Measurements from ENCODE around the gene GOLM1. TPM values are rescaled to one million over a fixed set of nuclear protein-coding genes. Genes with fewer than 3 reads are reported as not detected.
"Not testable (repeated sequence)": the region's sequence is repeated elsewhere in the genome, so short reads cannot be mapped to it uniquely, and the experiment has no call there.

GOLM1 gene, protein sequence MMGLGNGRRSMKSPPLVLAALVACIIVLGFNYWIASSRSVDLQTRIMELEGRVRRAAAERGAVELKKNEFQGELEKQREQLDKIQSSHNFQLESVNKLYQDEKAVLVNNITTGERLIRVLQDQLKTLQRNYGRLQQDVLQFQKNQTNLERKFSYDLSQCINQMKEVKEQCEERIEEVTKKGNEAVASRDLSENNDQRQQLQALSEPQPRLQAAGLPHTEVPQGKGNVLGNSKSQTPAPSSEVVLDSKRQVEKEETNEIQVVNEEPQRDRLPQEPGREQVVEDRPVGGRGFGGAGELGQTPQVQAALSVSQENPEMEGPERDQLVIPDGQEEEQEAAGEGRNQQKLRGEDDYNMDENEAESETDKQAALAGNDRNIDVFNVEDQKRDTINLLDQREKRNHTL
- total RNA-seq, result 1 to 10 TPM; 5.3 to 6.4 TPM

DNA sequence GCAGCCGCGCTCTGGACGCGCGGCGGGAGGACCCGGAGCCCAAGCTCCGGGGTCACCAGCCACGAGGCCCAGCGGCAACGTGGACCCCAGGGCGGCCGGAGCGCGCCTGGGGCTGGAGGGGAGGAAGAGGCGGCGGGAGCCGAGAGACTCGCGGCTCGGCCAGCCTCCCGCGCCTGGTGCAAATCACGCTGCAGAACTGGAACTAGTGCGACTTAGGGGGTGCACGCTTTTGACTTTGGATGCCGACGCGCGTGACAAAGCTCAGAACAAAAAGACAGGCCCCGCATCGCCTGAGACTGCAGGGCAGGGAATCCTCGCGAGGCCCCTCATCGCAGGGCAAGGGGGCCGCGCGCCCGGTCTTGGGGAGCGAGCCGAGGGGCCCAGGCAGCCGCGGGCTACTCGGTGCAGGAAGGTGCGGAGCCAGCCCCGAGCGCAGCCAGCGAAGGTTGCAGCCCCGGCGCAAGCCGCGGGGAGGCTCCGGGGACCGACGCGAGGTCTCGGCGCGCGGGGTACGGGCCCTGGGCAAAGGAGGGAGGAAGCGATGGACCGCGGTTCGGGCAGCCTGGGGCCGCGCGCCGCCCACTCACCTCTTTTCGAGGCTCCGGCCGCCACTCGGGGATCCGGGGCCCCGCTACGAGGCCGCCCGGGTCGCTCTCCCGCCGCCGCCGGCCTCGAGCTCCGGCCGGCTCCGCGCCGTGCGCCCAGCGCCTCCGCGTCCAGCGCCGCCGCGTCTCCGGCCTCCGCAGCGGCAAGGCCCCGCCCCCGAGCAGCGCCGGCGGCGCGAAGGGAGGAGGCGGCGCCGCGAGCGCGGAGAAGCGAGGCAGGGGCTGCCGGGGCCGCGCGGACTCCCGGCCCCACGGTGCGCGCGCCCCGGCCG is at the start of gene GOLM1:
Gene GOLM1 (minus strand): TSS at position 735 of the 877 bp plus-strand sequence. CDS start 20,238 bp downstream, outside the sequence.
- Mint-ChIP-seq H3K4me1 (peaks cover 13% of the 10 kb centered on the region), H3K36me3 (no peaks in the 10 kb centered on the region), H3K27me3 (peaks cover 57% of the 10 kb centered on the region), H3K4me3 (peak within 1 kb of the TSS; percentile 83), H3K27ac (peak within 1 kb of the TSS; percentile 63), H3K9me3 (no peaks in the 10 kb centered on the region)
- DNase-seq, result peak; percentile 56

DNA sequence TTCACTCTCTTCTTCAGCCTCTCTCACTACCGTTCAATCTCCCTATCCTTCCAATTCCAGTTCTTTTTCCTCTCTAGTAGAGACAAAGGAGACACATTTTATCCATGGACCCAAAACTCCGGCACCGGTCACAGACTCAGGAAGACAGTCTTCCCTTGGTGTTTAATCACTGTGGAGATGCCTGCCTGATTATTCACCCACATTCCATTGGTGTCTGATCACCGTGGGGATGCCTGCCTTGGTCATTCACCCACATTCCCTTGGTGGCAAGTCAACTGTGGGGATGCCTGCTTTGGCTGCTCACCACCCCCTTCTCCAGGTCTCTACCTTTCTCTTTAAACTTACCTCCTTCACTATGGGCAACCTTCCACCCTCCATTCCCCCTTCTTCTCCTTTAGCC is 47.3 kb upstream of the GOLM1 start:
- H3K27ac Mint-ChIP-seq, H3K36me3 Mint-ChIP-seq, H3K27me3 Mint-ChIP-seq, H3K4me1 Mint-ChIP-seq, H3K9me3 Mint-ChIP-seq, DNase-seq, H3K4me3 Mint-ChIP-seq: not testable (repeated sequence)

DNA sequence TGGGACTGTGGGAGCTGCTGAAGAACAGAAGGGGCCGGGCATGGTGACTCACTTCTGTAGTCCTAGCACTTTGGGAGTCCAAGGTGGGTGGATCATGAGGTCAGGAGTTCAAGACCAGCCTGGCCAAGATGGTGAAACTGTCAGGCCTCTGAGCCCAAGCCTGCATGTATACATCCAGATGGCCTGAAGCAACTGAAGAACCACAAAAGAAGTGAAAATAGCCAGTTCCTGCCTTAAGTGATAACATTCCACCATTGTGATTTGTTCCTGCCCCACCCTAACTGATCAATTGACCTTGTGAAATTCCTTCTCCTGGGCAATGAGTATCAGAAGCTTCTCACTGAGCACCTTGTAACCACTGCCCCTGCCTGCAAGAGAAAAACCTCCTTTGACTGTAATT is 46.6 kb upstream of the GOLM1 start:
- not testable (repeated sequence) for H3K4me1 Mint-ChIP-seq, H3K27me3 Mint-ChIP-seq, H3K27ac Mint-ChIP-seq, H3K9me3 Mint-ChIP-seq, H3K4me3 Mint-ChIP-seq, DNase-seq, H3K36me3 Mint-ChIP-seq

DNA sequence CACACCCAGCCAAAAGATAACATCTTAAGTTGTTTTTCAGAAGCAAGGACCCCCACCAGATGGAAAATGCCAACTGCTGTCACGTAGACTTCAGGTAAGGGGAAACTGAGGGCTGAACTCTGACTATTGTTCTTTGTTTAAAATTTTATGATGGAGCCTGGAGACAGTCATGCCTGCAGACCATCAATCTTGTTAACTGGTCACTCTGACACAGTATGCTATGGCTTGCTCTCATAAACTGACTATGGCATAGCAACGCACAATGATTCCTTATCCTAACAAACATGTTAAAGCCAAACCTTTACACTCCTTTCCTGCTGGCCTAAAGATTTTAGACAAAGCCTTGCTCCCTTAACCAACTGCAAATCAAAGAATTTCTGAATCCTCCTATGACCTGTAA is 43.6 kb upstream of the GOLM1 start:
- Mint-ChIP-seq H3K36me3 (peaks cover 4% of the 10 kb centered on the region), H3K4me1 (no peaks in the 10 kb centered on the region)

DNA sequence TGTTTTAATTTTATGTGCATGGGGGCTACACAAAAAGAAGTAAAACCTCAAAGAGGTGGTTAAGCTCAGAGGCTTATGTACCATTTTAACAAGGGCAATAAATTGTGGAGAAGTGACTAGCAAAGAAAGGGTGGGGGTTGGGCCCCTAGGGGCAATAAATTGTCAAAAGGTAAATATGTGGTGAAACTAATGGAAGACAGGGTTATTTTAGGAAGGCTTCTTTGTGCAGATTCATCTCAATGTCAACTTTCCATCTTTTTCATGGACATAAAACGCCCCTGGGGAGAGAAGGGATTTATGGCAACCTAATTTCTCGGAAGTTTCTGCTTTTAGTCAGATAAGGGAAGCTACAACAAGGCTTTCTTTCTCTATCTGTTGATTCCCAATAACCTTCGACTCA is 42.5 kb upstream of the GOLM1 start:
- H3K27me3 Mint-ChIP-seq, result no peaks in the 10 kb centered on the region
- no peaks in the 10 kb centered on the region for H3K4me1 Mint-ChIP-seq
- no peak overlapping the region for H3K4me3 Mint-ChIP-seq

More for the DNA sequence above, 43.6 kb upstream of the GOLM1 start:
- Mint-ChIP-seq H3K4me3 (no peak overlapping the region), H3K27me3 (no peaks in the 10 kb centered on the region), H3K9me3 (peaks cover 7% of the 10 kb centered on the region), H3K27ac (no peak overlapping the region)
- DNase-seq, result no peak

DNA sequence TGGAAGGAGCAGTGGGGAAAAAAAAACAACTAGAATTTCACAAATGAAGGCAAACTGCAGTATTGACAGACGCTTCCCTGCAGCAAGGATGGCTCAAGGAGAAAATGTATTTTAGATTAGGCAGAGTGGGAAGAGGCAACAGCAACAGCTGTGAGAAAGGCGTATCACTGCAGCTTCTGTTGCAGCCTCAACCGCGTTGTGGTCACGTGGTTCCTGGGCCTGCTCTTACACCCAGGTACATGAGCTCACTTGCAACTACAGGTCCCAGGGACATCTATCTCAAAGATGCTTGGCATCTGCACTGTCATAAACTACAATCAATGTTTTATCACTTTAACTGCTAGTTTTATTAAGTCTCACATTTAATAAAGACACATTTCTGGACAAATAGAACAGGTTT is 36.0 kb upstream of the GOLM1 start:
- Mint-ChIP-seq H3K4me3 (no peak overlapping the region), H3K27ac (no peak overlapping the region), H3K36me3 (no peaks in the 10 kb centered on the region), H3K9me3 (peaks cover 5% of the 10 kb centered on the region), H3K4me1 (no peaks in the 10 kb centered on the region), H3K27me3 (no peaks in the 10 kb centered on the region)
- DNase-seq, result no peak

More for the DNA sequence above, 42.5 kb upstream of the GOLM1 start:
- no peak for DNase-seq
- peaks cover 2% of the 10 kb centered on the region for H3K9me3 Mint-ChIP-seq
- H3K27ac Mint-ChIP-seq, result no peak overlapping the region
- H3K36me3 Mint-ChIP-seq, result peaks cover 4% of the 10 kb centered on the region

DNA sequence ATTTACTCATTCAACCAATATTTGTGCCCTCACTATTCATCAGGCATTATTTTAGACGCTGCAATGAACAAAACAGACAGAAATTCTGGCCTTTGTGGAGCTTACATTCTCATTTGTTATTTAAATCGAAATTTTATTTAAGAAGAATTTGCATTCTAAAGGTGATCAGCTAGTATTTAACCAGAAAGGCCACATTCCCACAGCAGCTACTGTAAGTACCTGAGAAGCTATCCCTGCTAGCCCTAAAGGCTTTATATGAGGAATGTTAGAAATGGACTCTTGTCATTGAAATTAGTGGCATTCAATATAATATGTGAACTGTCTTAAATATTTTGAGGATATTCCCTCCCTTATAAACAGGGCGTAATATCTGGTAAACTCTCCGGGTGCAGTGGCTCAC is 35.0 kb upstream of the GOLM1 start:
- no peaks in the 10 kb centered on the region for H3K4me1 Mint-ChIP-seq
- no peaks in the 10 kb centered on the region for H3K36me3 Mint-ChIP-seq
- no peak for DNase-seq
- no peaks in the 10 kb centered on the region for H3K27me3 Mint-ChIP-seq
- no peak overlapping the region for H3K27ac Mint-ChIP-seq
- H3K9me3 Mint-ChIP-seq, result peaks cover 5% of the 10 kb centered on the region
- H3K4me3 Mint-ChIP-seq, result no peak overlapping the region

DNA sequence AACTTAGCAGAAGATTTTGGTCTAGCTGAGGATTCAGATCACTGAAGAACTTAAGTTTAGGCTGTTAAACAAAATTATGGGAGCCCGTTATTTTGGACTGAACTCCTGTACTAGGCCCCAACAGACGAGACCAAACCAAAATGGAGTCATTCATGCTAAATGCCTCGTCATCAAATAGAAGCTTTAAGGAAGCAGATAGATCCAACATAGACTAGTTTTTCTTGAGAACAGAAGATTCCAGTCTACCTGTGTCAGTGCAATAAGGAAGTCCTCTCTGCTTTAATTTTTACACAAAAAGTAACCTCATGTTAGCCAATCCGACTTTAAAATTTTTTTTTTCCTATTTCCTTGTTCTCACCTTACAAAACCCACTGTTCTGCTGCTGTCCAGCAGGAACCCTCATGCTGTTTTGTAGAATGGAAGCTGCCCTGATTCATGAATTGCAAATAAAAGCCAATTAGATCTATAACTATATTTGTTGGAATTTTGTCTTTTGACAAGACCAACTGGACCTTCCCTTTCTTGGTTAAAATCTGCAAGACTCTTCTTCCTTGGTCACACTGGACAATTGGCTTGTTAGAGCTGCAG is 29.0 kb upstream of the GOLM1 start:
- no peaks in the 10 kb centered on the region for H3K4me1 Mint-ChIP-seq
- peaks cover 5% of the 10 kb centered on the region for H3K9me3 Mint-ChIP-seq
- no peaks in the 10 kb centered on the region for H3K27me3 Mint-ChIP-seq
- no peak for DNase-seq
- H3K36me3 Mint-ChIP-seq, result no peaks in the 10 kb centered on the region
- no peak overlapping the region for H3K4me3 Mint-ChIP-seq
- no peak overlapping the region for H3K27ac Mint-ChIP-seq

DNA sequence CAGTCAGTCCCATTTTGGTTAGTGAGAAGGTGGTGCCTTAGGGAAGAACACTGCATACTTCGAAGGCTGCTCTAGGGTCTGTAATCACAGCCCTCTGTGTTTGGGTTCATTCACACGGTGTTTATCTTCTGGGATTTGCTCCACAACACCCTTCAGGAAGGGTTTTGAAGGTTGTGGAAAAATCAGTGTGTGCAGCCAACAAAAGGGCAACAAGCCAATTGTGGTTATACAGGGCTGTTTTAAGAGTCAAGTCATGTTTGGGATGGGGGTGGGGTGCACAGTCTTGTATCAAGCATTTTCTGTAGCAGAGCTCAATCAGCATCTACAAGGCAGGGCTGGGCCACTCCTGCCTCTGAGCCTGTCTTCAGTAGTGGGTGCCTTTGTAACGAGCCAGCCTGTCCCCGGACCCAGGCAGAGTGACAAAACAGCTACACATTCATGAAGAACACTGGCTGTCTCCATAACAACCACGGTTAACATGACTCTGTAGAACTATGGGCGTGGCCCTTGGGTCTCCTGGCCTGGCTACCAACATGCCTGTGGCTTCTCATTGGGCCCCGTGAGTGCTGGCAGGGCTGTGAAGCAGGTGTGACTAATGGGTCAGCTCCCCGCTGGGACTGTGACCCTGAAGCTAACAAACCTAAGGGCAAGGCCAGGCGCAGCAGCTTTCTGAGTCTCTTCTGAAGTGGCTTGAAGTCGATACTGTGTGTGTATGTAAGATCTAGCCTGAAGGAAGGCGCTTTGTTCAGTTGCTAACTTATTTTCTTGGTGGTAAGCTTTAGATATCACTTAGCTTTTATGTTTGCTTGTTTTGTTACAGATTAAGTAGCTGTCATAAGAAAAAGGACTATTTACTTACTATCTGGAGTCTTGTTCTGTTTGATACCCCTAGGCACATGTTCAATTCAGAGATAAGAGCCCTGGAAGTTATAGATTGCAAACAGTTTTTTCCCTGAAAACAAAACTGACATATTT is 27.9 kb upstream of the GOLM1 start:
- peaks cover under 1% of the 10 kb centered on the region for H3K9me3 Mint-ChIP-seq
- no peak for DNase-seq
- no peaks in the 10 kb centered on the region for H3K36me3 Mint-ChIP-seq
- no peaks in the 10 kb centered on the region for H3K27me3 Mint-ChIP-seq
- no peaks in the 10 kb centered on the region for H3K4me1 Mint-ChIP-seq
- no peak overlapping the region for H3K27ac Mint-ChIP-seq
- H3K4me3 Mint-ChIP-seq, result no peak overlapping the region

DNA sequence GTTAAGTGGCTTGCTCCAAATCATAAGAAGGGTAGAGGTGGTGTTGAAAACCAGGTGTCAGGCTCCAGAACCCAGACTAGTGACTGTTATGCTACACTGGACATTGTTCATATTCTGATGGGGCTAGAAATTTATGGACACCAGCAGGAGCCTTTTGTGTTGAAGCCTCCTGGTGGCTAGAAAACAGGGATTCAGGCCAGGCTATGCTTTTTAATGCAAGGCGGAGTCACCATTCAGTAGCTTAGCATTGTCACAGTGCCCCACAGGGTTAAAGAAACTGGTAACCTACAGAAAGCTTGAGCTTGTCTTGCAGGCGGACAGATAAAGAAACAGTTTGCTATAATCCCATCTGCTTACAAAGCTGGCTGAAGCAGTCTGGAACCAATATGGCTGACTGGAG is 23.0 kb upstream of the GOLM1 start:
- no peaks in the 10 kb centered on the region for H3K9me3 Mint-ChIP-seq
- H3K4me3 Mint-ChIP-seq, result no peak overlapping the region
- no peak overlapping the region for H3K27ac Mint-ChIP-seq
- DNase-seq, result no peak
- H3K27me3 Mint-ChIP-seq, result no peaks in the 10 kb centered on the region
- H3K4me1 Mint-ChIP-seq, result no peaks in the 10 kb centered on the region
- no peaks in the 10 kb centered on the region for H3K36me3 Mint-ChIP-seq

DNA sequence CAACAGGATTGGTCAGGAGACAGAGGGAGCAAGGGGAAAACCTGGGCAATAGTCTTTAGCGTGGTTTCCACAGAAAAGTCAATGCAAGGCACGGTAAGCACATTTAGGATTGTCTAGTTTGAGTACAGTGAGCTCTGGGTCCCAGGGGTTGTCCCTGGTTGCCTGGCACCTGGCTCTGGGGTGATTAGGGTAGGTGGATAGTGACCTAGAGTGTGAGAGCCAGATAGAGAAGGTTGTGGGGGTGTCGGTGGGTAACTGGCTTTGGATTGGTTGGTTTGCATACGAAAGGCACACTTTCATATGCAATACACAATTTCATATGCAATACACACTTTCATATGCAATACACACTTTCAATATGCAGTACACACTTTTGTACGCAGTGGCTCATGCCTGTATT is 20.1 kb upstream of the GOLM1 start:
- no peaks in the 10 kb centered on the region for H3K9me3 Mint-ChIP-seq

DNA sequence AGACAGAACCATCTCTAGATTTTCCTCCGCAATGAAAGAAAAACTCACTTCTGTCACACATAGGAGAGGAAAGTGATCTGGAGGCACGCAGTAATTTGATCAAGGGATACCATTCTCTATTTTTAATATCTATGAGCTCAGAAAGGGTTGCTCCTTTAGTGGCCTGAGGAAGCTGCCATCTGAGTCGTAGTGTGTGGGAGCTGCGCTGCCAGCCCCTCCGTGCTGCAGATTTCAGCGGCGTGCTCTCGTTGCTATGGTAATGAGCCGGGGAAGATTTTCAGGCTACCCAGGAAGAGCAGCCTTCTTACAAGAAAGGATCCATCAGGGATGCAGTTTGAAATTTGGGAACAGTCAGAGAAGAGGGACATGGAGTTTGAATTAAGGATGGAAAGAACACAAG is 17.1 kb upstream of the GOLM1 start:
- no peak overlapping the region for H3K27ac Mint-ChIP-seq
- no peaks in the 10 kb centered on the region for H3K4me1 Mint-ChIP-seq
- no peaks in the 10 kb centered on the region for H3K27me3 Mint-ChIP-seq
- no peaks in the 10 kb centered on the region for H3K9me3 Mint-ChIP-seq
- no peaks in the 10 kb centered on the region for H3K36me3 Mint-ChIP-seq
- no peak overlapping the region for H3K4me3 Mint-ChIP-seq
- no peak for DNase-seq

More for the DNA sequence above, 20.1 kb upstream of the GOLM1 start:
- Mint-ChIP-seq H3K27me3 (no peaks in the 10 kb centered on the region), H3K4me3 (no peak overlapping the region), H3K4me1 (no peaks in the 10 kb centered on the region), H3K36me3 (no peaks in the 10 kb centered on the region), H3K27ac (no peak overlapping the region)
- no peak for DNase-seq

DNA sequence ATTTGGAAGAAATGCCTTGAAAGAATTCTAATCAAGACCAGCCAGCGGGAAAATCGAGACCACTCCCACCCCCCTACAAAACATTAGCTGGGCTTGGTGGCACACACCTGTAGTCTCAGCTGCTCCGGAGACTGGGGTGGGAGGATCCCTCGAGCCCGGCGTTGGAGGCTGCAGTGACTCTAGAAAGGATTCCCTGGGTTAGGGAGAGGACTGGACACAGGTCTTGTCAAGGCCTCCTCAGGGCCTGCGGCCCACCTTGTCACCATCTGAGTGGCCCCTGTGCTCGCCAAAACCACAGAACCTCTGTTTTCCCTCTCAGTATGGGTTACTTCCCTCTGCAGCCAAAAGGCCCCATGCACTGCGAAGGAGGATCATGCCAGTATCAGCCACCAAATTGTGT is 16.5 kb upstream of the GOLM1 start:
- no peaks in the 10 kb centered on the region for H3K36me3 Mint-ChIP-seq
- H3K4me1 Mint-ChIP-seq, result no peaks in the 10 kb centered on the region
- DNase-seq, result no peak

DNA sequence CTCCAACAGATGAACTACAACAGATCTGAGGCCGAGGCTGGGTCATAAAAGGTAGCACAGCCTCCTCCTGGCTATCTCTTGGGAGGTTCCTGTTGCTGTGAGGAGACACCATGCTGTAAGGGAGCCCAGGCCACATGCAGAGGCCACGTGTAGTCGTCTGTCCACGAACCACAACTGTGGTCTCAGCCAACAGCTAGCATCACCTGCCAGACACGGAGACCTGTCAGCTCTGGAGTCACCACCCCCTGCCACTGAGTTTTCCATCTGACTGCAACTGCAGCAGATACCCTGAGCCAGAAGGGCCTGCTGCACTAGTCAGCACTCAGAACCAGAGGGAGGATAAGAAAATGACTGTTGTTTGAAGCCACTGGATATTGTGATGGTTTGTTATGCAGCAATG is 12.7 kb upstream of the GOLM1 start:
- no peak overlapping the region for H3K4me3 Mint-ChIP-seq
- no peaks in the 10 kb centered on the region for H3K36me3 Mint-ChIP-seq
- no peak overlapping the region for H3K27ac Mint-ChIP-seq
- no peaks in the 10 kb centered on the region for H3K9me3 Mint-ChIP-seq
- peaks cover 7% of the 10 kb centered on the region for H3K27me3 Mint-ChIP-seq
- DNase-seq, result no peak
- peaks cover 1% of the 10 kb centered on the region for H3K4me1 Mint-ChIP-seq

More for the DNA sequence above, 16.5 kb upstream of the GOLM1 start:
- Mint-ChIP-seq H3K4me3 (no peak overlapping the region), H3K27ac (no peak overlapping the region), H3K9me3 (no peaks in the 10 kb centered on the region), H3K27me3 (no peaks in the 10 kb centered on the region)

Data from activated naive CD8-positive, alpha-beta T cell treated with anti-CD3 and anti-CD28 coated beads for 36 hours (primary cell).